Measurements from ENCODE around the gene SIRT3. TPM values are rescaled to one million over a fixed set of nuclear protein-coding genes. Genes with fewer than 3 reads are reported as not detected.
"Not testable (repeated sequence)": the region's sequence is repeated elsewhere in the genome, so short reads cannot be mapped to it uniquely, and the experiment has no call there.

Gene SIRT3
- polyA plus RNA-seq, 1 experiment: 22.2 TPM

GRCh38 chr11:269146-269890 is 33.2 kb upstream of the SIRT3 start:
- ChIA-PET CTCF (interaction anchor here (0.8 kb wide), 2 partner anchors 10 to 35 kb away, joined by 3 read pairs; no protein-coding TSS in a partner anchor), POLR2A (no interaction called here)
- no peak for DNase-seq (ENCODE audit: low read depth)
- no peak overlapping the region for H3K4me3 ChIP-seq (ENCODE audit: low read depth, low read length)
- TF ChIP-seq CTCF (IDR thresholded peaks at IDR 0.05; ENCODE audit: insufficient read depth, low read depth, low read length): no peak
- peaks cover 10% of the 10 kb centered on the region for H3K27me3 ChIP-seq (ENCODE audit: control insufficient read depth, insufficient read depth, low read length)
- no peaks in the 10 kb centered on the region for H3K36me3 ChIP-seq (ENCODE audit: control insufficient read depth, insufficient read depth, low read length)

GRCh38 chr11:268716-269145 is 32.6 kb upstream of the SIRT3 start:
- DNase-seq (ENCODE audit: low read depth); POLR2A ChIA-PET; H3K36me3 ChIP-seq (ENCODE audit: control insufficient read depth, insufficient read depth, low read length); H3K4me3 ChIP-seq (ENCODE audit: low read depth, low read length): not testable (repeated sequence)
- CTCF ChIA-PET: interaction anchor here (0.8 to 3.7 kb wide), 3 partner anchors 10 to 36 kb away, joined by 3 to 18 read pairs (median 3); no protein-coding TSS in a partner anchor
- H3K27me3 ChIP-seq (ENCODE audit: control insufficient read depth, insufficient read depth, low read length): peaks cover 10% of the 10 kb centered on the region

GRCh38 chr11:267491-267994 is 31.4 kb upstream of the SIRT3 start:
- DNase-seq (ENCODE audit: low read depth): no peak
- CTCF ChIA-PET: interaction anchor here (3.7 kb wide), 1 partner anchor 18 kb away, joined by 18 read pairs; no protein-coding TSS in a partner anchor
- Histone ChIP-seq H3K4me3 (ENCODE audit: low read depth, low read length) (no peak overlapping the region), H3K27me3 (ENCODE audit: control insufficient read depth, insufficient read depth, low read length) (peaks cover 8% of the 10 kb centered on the region), H3K36me3 (ENCODE audit: control insufficient read depth, insufficient read depth, low read length) (no peaks in the 10 kb centered on the region)
- POLR2A ChIA-PET: no interaction called here
- no peak for TF ChIP-seq CTCF (IDR thresholded peaks at IDR 0.05; ENCODE audit: insufficient read depth, low read depth, low read length)

- no peak for DNase-seq (ENCODE audit: low read depth)
- POLR2A ChIA-PET: no interaction called here
- TF ChIP-seq CTCF (IDR thresholded peaks at IDR 0.05; ENCODE audit: insufficient read depth, low read depth, low read length): no peak
- CTCF ChIA-PET: interaction anchor here (3.7 kb wide), 1 partner anchor 17 kb away, joined by 18 read pairs; no protein-coding TSS in a partner anchor
- peaks cover 7% of the 10 kb centered on the region for H3K27me3 ChIP-seq (ENCODE audit: control insufficient read depth, insufficient read depth, low read length)
- no peak overlapping the region for H3K4me3 ChIP-seq (ENCODE audit: low read depth, low read length)
- no peaks in the 10 kb centered on the region for H3K36me3 ChIP-seq (ENCODE audit: control insufficient read depth, insufficient read depth, low read length)
Observed at GRCh38 chr11:266676-267439, 30.7 kb upstream of the SIRT3 start.

- no peaks in the 10 kb centered on the region for H3K36me3 ChIP-seq (ENCODE audit: control insufficient read depth, insufficient read depth, low read length)
- peaks cover 4% of the 10 kb centered on the region for H3K27me3 ChIP-seq (ENCODE audit: control insufficient read depth, insufficient read depth, low read length)
- ChIA-PET POLR2A (no interaction called here), CTCF (interaction anchor here (0.6 to 5.1 kb wide), 2 partner anchors 10 to 195 kb away, joined by 3 to 38 read pairs; no protein-coding TSS in a partner anchor)
- no peak for DNase-seq (ENCODE audit: low read depth)
- H3K4me3 ChIP-seq (ENCODE audit: low read depth, low read length): no peak overlapping the region
- no peak for TF ChIP-seq CTCF (IDR thresholded peaks at IDR 0.05; ENCODE audit: insufficient read depth, low read depth, low read length)
Observed at GRCh38 chr11:261624-262023, 25.5 kb upstream of the SIRT3 start.
